Endothelial cell of umbilical vein (primary cell): ENCODE data around the gene MATN1. TPM values are rescaled to one million over a fixed set of nuclear protein-coding genes. Genes with fewer than 3 reads are reported as not detected.

Experiments
- BruUV-seq: library from RNA; stranded (reverse); fragments of 400-500 nt; replicated peaks from 2 replicates; lab custom pipeline; 2021; lab: Mats Ljungman, UMichigan
- CTCF ChIA-PET: fragments of 300-600, 350-600 bp; sonication (Branson Sonifier 250); formaldehyde crosslinking; loops from one replicate; lab custom pipeline; 2021; ENCODE audit warnings: antibody characterized with exemption, inconsistent platforms; lab: Charles Lee
- POLR2A ChIA-PET: fragments of 300-600, 350-600 bp; sonication (Branson Sonifier 250); formaldehyde crosslinking; loops from one replicate; lab custom pipeline; 2021; ENCODE audit warnings: antibody characterized with exemption, inconsistent platforms; lab: Charles Lee
- DNase-seq: peaks from one replicate; pipeline ENCODE4 v3.0.0-alpha.2; 2011; ENCODE audit warnings: low read depth, low spot score
- FAIRE-seq: peaks from 2 replicates; lab custom pipeline; 2011; peaks lifted over from hg19 to GRCh38; lab: Jason Lieb, UNC
- H2AFZ ChIP-seq: 2 replicates; pipeline ENCODE4 v1.6.0; 2012; ENCODE audit warnings: low read depth, low read length, control low read depth, inconsistent platforms
- H3K27ac ChIP-seq: 2 replicates; pipeline ENCODE4 v1.5.1; 2011; ENCODE audit warnings: low read depth, mild to moderate bottlenecking, control low read depth, low read length, moderate library complexity; ENCODE audit not compliant: insufficient read depth
- H3K27me3 ChIP-seq, 2 experiments: 2 replicates each; pipeline versions ENCODE4 v1.6.0 to v1.6.1; 2011; ENCODE audit warnings: low read length in 2 of 2, mixed read lengths in 1 of 2; ENCODE audit not compliant: control insufficient read depth in 2 of 2, insufficient read depth in 2 of 2
- H3K36me3 ChIP-seq, 2 experiments: 2 replicates in 1 of 2; 3 replicates in 1 of 2; pipeline ENCODE4 v1.5.1; 2011; ENCODE audit warnings: low read length in 2 of 2, mild to moderate bottlenecking in 1 of 2, moderate library complexity in 1 of 2; ENCODE audit not compliant: control insufficient read depth in 2 of 2, insufficient read depth in 2 of 2; ENCODE audit errors: extremely low read depth in 1 of 2
- H3K4me1 ChIP-seq: 3 replicates; pipeline ENCODE4 v1.5.1; 2011; ENCODE audit warnings: mild to moderate bottlenecking, low read length; ENCODE audit not compliant: control insufficient read depth, insufficient read depth; ENCODE audit errors: extremely low read depth
- H3K4me2 ChIP-seq: 2 replicates; pipeline ENCODE4 v1.6.1; 2011; ENCODE audit warnings: low read length, control low read depth, mixed read lengths; ENCODE audit not compliant: insufficient read depth
- H3K4me3 ChIP-seq, 3 experiments: fragments of 200-600 bp in 1 of 3; sonication (generic), shearing (Covaris generic) in 1 of 3; replicated peaks in 1 of 3; 2 replicates each; pipeline ENCODE4 v1.5.1; 2011 to 2016; ENCODE audit warnings: control low read depth in 3 of 3, low read length in 3 of 3, mild to moderate bottlenecking in 2 of 3, inconsistent platforms in 1 of 3, low read depth in 1 of 3, moderate library complexity in 1 of 3; ENCODE audit not compliant: insufficient read depth in 1 of 3
- H3K79me2 ChIP-seq: 2 replicates; pipeline ENCODE4 v1.6.0; 2012; ENCODE audit warnings: low read length, inconsistent platforms; ENCODE audit not compliant: control insufficient read depth, insufficient read depth
- H3K9ac ChIP-seq: replicated peaks from 2 replicates; pipeline ENCODE3; 2011; ENCODE audit warnings: low read length, control low read depth; ENCODE audit not compliant: insufficient read depth; ENCODE audit errors: extremely low read depth
- H3K9me1 ChIP-seq: replicated peaks from 3 replicates; pipeline ENCODE4 v1.6.0; 2011; ENCODE audit warnings: mild to moderate bottlenecking, low read length; ENCODE audit not compliant: control insufficient read depth, insufficient read depth; ENCODE audit errors: extremely low read depth
- H3K9me3 ChIP-seq: replicated peaks from 2 replicates; pipeline ENCODE4 v1.5.1; 2012; ENCODE audit warnings: low read length, inconsistent platforms; ENCODE audit not compliant: control insufficient read depth, insufficient read depth
- H4K20me1 ChIP-seq: replicated peaks from 2 replicates; pipeline ENCODE3; 2011; ENCODE audit warnings: mild to moderate bottlenecking, low read length; ENCODE audit not compliant: control insufficient read depth, insufficient read depth; ENCODE audit errors: extremely low read depth
- EZH2 ChIP-seq: IDR thresholded peaks from 2 replicates; pipeline ENCODE4 v1.6.1; 2012; ENCODE audit warnings: borderline replicate concordance, low read depth, mild to moderate bottlenecking, moderate library complexity, low read length, inconsistent platforms; ENCODE audit not compliant: severe bottlenecking
- FOS ChIP-seq: IDR thresholded peaks from 2 replicates; pipeline ENCODE4 v1.6.1; 2011; ENCODE audit warnings: mild to moderate bottlenecking, low read length, moderate library complexity, borderline replicate concordance; ENCODE audit not compliant: insufficient read depth
- GATA2 ChIP-seq: IDR thresholded peaks from 2 replicates; pipeline ENCODE4 v1.7.0; 2011; ENCODE audit warnings: low read depth, mild to moderate bottlenecking, moderate library complexity, mixed read lengths, low read length; ENCODE audit not compliant: insufficient read length, insufficient read depth
- JUN ChIP-seq: IDR thresholded peaks from 2 replicates; pipeline ENCODE4 v1.6.1; 2011; ENCODE audit warnings: borderline replicate concordance, low read depth; ENCODE audit not compliant: insufficient read length, insufficient read depth
- MYC ChIP-seq: IDR thresholded peaks from one replicate; pipeline ENCODE4 v1.6.1; 2011; ENCODE audit warnings: mild to moderate bottlenecking, low read depth, low read length
- POLR2A ChIP-seq: IDR thresholded peaks from 2 replicates; pipeline ENCODE4 v1.6.1; 2012; ENCODE audit warnings: low read depth, mild to moderate bottlenecking, control low read depth, low read length
- POLR2AphosphoS5 ChIP-seq: IDR thresholded peaks from 2 replicates; pipeline ENCODE4 v1.6.1; 2012; ENCODE audit warnings: low read depth, mild to moderate bottlenecking, control low read depth, low read length, moderate library complexity; ENCODE audit not compliant: insufficient read depth
- dilution Hi-C: fragments of 300-500 bp; cut with MboI; formaldehyde crosslinking; loops from one replicate; pipeline ENCODE4 v1.15.0; 2019; ENCODE audit warnings: low sequenced_read_pairs; ENCODE audit not compliant: extremely low pct_ligation_motif_present
- intact Hi-C: fragments of 100-400 bp; cut with micrococcal nuclease; formaldehyde crosslinking; loops from one replicate; pipeline ENCODE4 v1.10.0; 2022
- polyA plus RNA-seq, 4 experiments: library from polyadenylated mRNA; depleted of rRNA in 3 of 4; stranded (reverse) in 3 of 4; unstranded in 1 of 4; fragments of >200 nt; gene quantifications; 2 replicates each; pipeline versions ENCODE4 v1.2.1 to v1.2.3, GENCODE V29; 2011 to 2012; ENCODE audit warnings: missing spikeins in 1 of 4
- total RNA-seq: library from RNA; stranded (reverse); gene quantifications from 2 replicates; pipeline ENCODE4 v1.2.3, GENCODE V29; 2021
- TF ChIP-seq, protein P1 (sequence below): IDR thresholded peaks from 2 replicates; pipeline ENCODE4 v1.6.1; 2011; ENCODE audit not compliant: insufficient read depth, insufficient read length
- TF ChIP-seq, protein P2 (sequence below), 2 donors: IDR thresholded peaks; 1 replicate in 1 of 2; 2 replicates in 1 of 2; pipeline ENCODE4 v1.5.1; 2011; ENCODE audit warnings: low read length in 2 of 2, mild to moderate bottlenecking in 2 of 2, moderate library complexity in 2 of 2, control low read depth in 1 of 2, inconsistent platforms in 1 of 2, low read depth in 1 of 2; ENCODE audit not compliant: insufficient read depth in 1 of 2; ENCODE audit errors: extremely low read depth in 1 of 2

The MATN1 gene
- total and polyA plus RNA-seq, 2 donors (not counting 3 experiments of a cell fraction or from before 2014, with no cell fraction given) = 0.29 to 0.36 TPM

DNA sequence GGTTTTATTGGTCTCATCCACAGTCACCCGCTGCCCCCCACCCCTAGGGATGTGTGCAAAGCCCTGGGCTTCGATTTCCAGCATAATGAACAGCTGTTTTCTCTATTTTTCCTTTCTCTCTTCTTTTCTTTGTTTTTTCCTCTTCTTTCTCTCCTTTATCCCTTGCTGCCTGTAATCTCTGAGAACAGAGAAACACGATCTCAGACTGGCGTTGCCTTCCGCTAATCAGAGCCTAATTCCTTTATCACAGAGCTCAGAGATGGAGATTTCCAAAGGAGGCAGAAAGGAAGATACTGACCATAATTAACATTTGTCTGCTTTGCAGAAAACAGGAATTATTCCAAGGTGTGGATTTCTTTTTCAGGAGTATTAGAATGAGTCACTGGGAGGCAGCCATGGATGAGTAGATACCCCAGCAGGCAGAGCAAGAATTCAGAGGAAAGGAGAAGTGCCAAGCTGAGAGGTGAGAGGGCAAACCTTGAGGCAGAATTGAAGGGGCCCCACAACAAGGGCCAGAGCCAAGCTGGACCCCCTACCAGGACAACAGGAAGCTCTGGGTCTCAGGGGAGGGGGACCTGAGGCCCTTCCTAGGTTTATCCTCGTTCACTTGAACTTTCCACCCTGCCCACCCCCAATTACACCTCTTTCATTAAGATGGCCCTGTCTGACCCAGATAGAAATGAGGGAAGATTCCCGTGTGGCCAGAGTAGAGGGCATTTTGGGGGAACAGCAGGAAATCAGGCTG lies 33.3 kb downstream of the MATN1 start:
- DNase-seq = no peak
- H3K27me3 ChIP-seq = peaks cover 12 to 16% of the 10 kb centered on the region in 2 experiments
- CTCF ChIA-PET = no interaction called here
- dilution Hi-C loops (no loop called here), intact Hi-C loops (no loop called here)
- FAIRE-seq = no peak
- no peak overlapping the region for H3K9ac ChIP-seq
- no peak overlapping the region for H3K4me3 ChIP-seq
- POLR2A ChIA-PET = no interaction called here
- no peaks in the 10 kb centered on the region for H3K9me3 ChIP-seq
- no peaks in the 10 kb centered on the region for H3K36me3 ChIP-seq
- TF ChIP-seq POLR2A (no peak), FOS (no peak), EZH2 (no peak), GATA2 (no peak), POLR2AphosphoS5 (no peak), JUN (no peak), MYC (no peak)
- TF ChIP-seq, protein P1, sequence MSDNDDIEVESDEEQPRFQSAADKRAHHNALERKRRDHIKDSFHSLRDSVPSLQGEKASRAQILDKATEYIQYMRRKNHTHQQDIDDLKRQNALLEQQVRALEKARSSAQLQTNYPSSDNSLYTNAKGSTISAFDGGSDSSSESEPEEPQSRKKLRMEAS = no peak
- TF ChIP-seq, protein P2, sequence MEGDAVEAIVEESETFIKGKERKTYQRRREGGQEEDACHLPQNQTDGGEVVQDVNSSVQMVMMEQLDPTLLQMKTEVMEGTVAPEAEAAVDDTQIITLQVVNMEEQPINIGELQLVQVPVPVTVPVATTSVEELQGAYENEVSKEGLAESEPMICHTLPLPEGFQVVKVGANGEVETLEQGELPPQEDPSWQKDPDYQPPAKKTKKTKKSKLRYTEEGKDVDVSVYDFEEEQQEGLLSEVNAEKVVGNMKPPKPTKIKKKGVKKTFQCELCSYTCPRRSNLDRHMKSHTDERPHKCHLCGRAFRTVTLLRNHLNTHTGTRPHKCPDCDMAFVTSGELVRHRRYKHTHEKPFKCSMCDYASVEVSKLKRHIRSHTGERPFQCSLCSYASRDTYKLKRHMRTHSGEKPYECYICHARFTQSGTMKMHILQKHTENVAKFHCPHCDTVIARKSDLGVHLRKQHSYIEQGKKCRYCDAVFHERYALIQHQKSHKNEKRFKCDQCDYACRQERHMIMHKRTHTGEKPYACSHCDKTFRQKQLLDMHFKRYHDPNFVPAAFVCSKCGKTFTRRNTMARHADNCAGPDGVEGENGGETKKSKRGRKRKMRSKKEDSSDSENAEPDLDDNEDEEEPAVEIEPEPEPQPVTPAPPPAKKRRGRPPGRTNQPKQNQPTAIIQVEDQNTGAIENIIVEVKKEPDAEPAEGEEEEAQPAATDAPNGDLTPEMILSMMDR (IDR thresholded peaks at IDR 0.05; ENCODE audit: extremely low read depth in 1 of 2, insufficient read depth in 1 of 2, low read depth in 1 of 2, low read length in 2 of 2) = no peak
- no peaks in the 10 kb centered on the region for H3K79me2 ChIP-seq
- no peak overlapping the region for H3K4me2 ChIP-seq
- BruUV-seq = no TSS peak
- no peaks in the 10 kb centered on the region for H3K4me1 ChIP-seq
- no peak overlapping the region for H2AFZ ChIP-seq
- H4K20me1 ChIP-seq = no peaks in the 10 kb centered on the region
- H3K27ac ChIP-seq = no peak overlapping the region
- H3K9me1 ChIP-seq = no peaks in the 10 kb centered on the region
